HG03064 (cell line): ENCODE measurements around the gene ELAC2.
"Not testable (repeated sequence)": the region's sequence is repeated elsewhere in the genome, so short reads cannot be mapped to it uniquely, and the experiment has no call there.

Source experiments
- ATAC-seq: cut with Tn5 transposase; IDR thresholded peaks from one replicate; pipeline ENCODE4 v1.9.1; 2021; ENCODE audit warnings: low read depth; ENCODE audit not compliant: unreplicated experiment

ELAC2 gene

GRCh38 chr17:12992676-12993075, 25.2 kb downstream of the ELAC2 start:
- no peak for ATAC-seq

- no peak for ATAC-seq
Observed at GRCh38 chr17:12990926-12991325, 26.9 kb downstream of the ELAC2 start.

- no peak for ATAC-seq
Observed at GRCh38 chr17:12990041-12990808, 27.6 kb downstream of the ELAC2 start.

- ATAC-seq: no peak
Observed at GRCh38 chr17:12987120-12987519, 30.7 kb downstream of the ELAC2 start.

- ATAC-seq: no peak
Observed at GRCh38 chr17:12985431-12986293, 32.2 kb downstream of the ELAC2 start.

GRCh38 chr17:12983991-12984884, 33.6 kb downstream of the ELAC2 start:
- ATAC-seq: no peak

- ATAC-seq: no peak
Observed at GRCh38 chr17:12982224-12982623, 35.6 kb downstream of the ELAC2 start.

GRCh38 chr17:12979826-12980500, 37.9 kb downstream of the ELAC2 start:
- no peak for ATAC-seq

GRCh38 chr17:12979246-12979645, 38.6 kb downstream of the ELAC2 start:
- ATAC-seq: no peak

- ATAC-seq: not testable (repeated sequence)
Observed at GRCh38 chr17:12978787-12979186, 39.0 kb downstream of the ELAC2 start.

GRCh38 chr17:12977008-12977751, 40.6 kb downstream of the ELAC2 start:
- ATAC-seq: no peak

GRCh38 chr17:12974005-12974531, 43.8 kb downstream of the ELAC2 start:
- ATAC-seq: no peak

- ATAC-seq: no peak
Observed at GRCh38 chr17:12973496-12974004, 44.3 kb downstream of the ELAC2 start.

GRCh38 chr17:12967962-12968361, 49.9 kb downstream of the ELAC2 start:
- ATAC-seq: no peak

GRCh38 chr17:12966413-12966812, 51.4 kb downstream of the ELAC2 start:
- no peak for ATAC-seq

- no peak for ATAC-seq
Observed at GRCh38 chr17:12965988-12966387, 51.8 kb downstream of the ELAC2 start.

GRCh38 chr17:12964840-12965239, 53.0 kb downstream of the ELAC2 start:
- no peak for ATAC-seq

GRCh38 chr17:12964162-12964561, 53.7 kb downstream of the ELAC2 start:
- ATAC-seq: no peak

GRCh38 chr17:12963505-12963904, 54.3 kb downstream of the ELAC2 start:
- no peak for ATAC-seq
